ENCODE data around the gene ELMO1.

Gene ELMO1

GRCh38 chr7:37109843-37110242 is 338.8 kb downstream of the ELMO1 start:
- Mint-ChIP-seq H3K27me3 (no peaks in the 10 kb centered on the region), H3K9me3 (no peaks in the 10 kb centered on the region), H3K4me1 (ENCODE audit: low read depth in 2 of 2) (peaks cover 33 to 44% of the 10 kb centered on the region in 2 donors), H3K27ac (peak overlapping the region; percentile 8 to 76), H3K36me3 (ENCODE audit: insufficient read depth) (peaks cover 2% of the 10 kb centered on the region), H3K4me3 (no peak overlapping the region)
- DNase-seq, result no peak
- no peak for ATAC-seq (replicated peaks)

GRCh38 chr7:37109016-37109683 is 339.5 kb downstream of the ELMO1 start:
- peaks cover 34 to 46% of the 10 kb centered on the region in 2 donors for H3K4me1 Mint-ChIP-seq (ENCODE audit: low read depth in 2 of 2)
- H3K27me3 Mint-ChIP-seq, result no peaks in the 10 kb centered on the region
- no peak overlapping the region for H3K4me3 Mint-ChIP-seq
- ATAC-seq (replicated peaks), result no peak
- no peak for DNase-seq
- no peaks in the 10 kb centered on the region for H3K9me3 Mint-ChIP-seq
- H3K27ac Mint-ChIP-seq, result peak overlapping the region; percentile 8 to 76
- H3K36me3 Mint-ChIP-seq (ENCODE audit: insufficient read depth), result peaks cover 2% of the 10 kb centered on the region

- no peaks in the 10 kb centered on the region for H3K27me3 Mint-ChIP-seq
- DNase-seq (no peak), ATAC-seq (replicated peaks) (no peak)
- H3K4me1 Mint-ChIP-seq (ENCODE audit: low read depth in 2 of 2), result peaks cover 28 to 40% of the 10 kb centered on the region in 2 donors
- H3K27ac Mint-ChIP-seq, result peak overlapping the region in 1 of 2 donors; percentile 60
- peaks cover 2% of the 10 kb centered on the region for H3K36me3 Mint-ChIP-seq (ENCODE audit: insufficient read depth)
- no peak overlapping the region for H3K4me3 Mint-ChIP-seq
- no peaks in the 10 kb centered on the region for H3K9me3 Mint-ChIP-seq
These were observed 340.0 kb downstream of the ELMO1 start for GRCh38 chr7:37108615-37109014.

GRCh38 chr7:37107047-37107750 is 341.5 kb downstream of the ELMO1 start:
- no peak overlapping the region for H3K4me3 Mint-ChIP-seq
- no peaks in the 10 kb centered on the region for H3K9me3 Mint-ChIP-seq

GRCh38 chr7:37105762-37106161 is 342.9 kb downstream of the ELMO1 start:
- Mint-ChIP-seq H3K27me3 (no peaks in the 10 kb centered on the region), H3K36me3 (ENCODE audit: insufficient read depth) (peaks cover 2% of the 10 kb centered on the region), H3K4me1 (ENCODE audit: low read depth in 2 of 2) (peaks cover 32 to 45% of the 10 kb centered on the region in 2 donors), H3K27ac (peak overlapping the region; percentile 27 to 50), H3K9me3 (no peaks in the 10 kb centered on the region), H3K4me3 (no peak overlapping the region)
- no peak for ATAC-seq (replicated peaks)
- DNase-seq, result no peak

More at GRCh38 chr7:37107047-37107750, 341.5 kb downstream of the ELMO1 start:
- H3K27me3 Mint-ChIP-seq, result no peaks in the 10 kb centered on the region
- H3K27ac Mint-ChIP-seq, result peak overlapping the region in 1 of 2 donors; percentile 60
- DNase-seq, result no peak
- peaks cover 2% of the 10 kb centered on the region for H3K36me3 Mint-ChIP-seq (ENCODE audit: insufficient read depth)
- H3K4me1 Mint-ChIP-seq (ENCODE audit: low read depth in 2 of 2), result peaks cover 23 to 39% of the 10 kb centered on the region in 2 donors
- ATAC-seq (replicated peaks), result no peak

- peaks cover 38 to 51% of the 10 kb centered on the region in 2 donors for H3K4me1 Mint-ChIP-seq (ENCODE audit: low read depth in 2 of 2)
- H3K4me3 Mint-ChIP-seq, result no peak overlapping the region
- DNase-seq (no peak), ATAC-seq (replicated peaks) (no peak)
- H3K9me3 Mint-ChIP-seq, result no peaks in the 10 kb centered on the region
- peak overlapping the region; percentile 27 to 50 for H3K27ac Mint-ChIP-seq
- H3K36me3 Mint-ChIP-seq (ENCODE audit: insufficient read depth), result no peaks in the 10 kb centered on the region
- H3K27me3 Mint-ChIP-seq, result no peaks in the 10 kb centered on the region
These were observed 343.7 kb downstream of the ELMO1 start for GRCh38 chr7:37104822-37105518.

GRCh38 chr7:37102518-37103137 is 346.0 kb downstream of the ELMO1 start:
- H3K27ac Mint-ChIP-seq, result peak overlapping the region in 1 of 2 donors; percentile 51

GRCh38 chr7:37100735-37101331 is 347.8 kb downstream of the ELMO1 start:
- Mint-ChIP-seq H3K36me3 (ENCODE audit: insufficient read depth) (peaks cover 7% of the 10 kb centered on the region), H3K27me3 (no peaks in the 10 kb centered on the region), H3K27ac (peak overlapping the region; percentile 0 to 51), H3K9me3 (no peaks in the 10 kb centered on the region), H3K4me1 (ENCODE audit: low read depth in 2 of 2) (peaks cover 21 to 43% of the 10 kb centered on the region in 2 donors), H3K4me3 (peak overlapping the region in 1 of 2 donors; percentile 35)
- DNase-seq, result no peak
- ATAC-seq (replicated peaks), result peak; percentile 39

More at GRCh38 chr7:37102518-37103137, 346.0 kb downstream of the ELMO1 start:
- Mint-ChIP-seq H3K4me1 (ENCODE audit: low read depth in 2 of 2) (peaks cover 25 to 43% of the 10 kb centered on the region in 2 donors), H3K4me3 (no peak overlapping the region), H3K36me3 (ENCODE audit: insufficient read depth) (no peaks in the 10 kb centered on the region), H3K27me3 (no peaks in the 10 kb centered on the region), H3K9me3 (no peaks in the 10 kb centered on the region)
- no peak for ATAC-seq (replicated peaks)
- DNase-seq, result no peak

GRCh38 chr7:37098762-37099161 is 349.9 kb downstream of the ELMO1 start:
- H3K4me1 Mint-ChIP-seq (ENCODE audit: low read depth in 2 of 2), result peaks cover 20 to 44% of the 10 kb centered on the region in 2 donors
- peaks cover 24% of the 10 kb centered on the region for H3K36me3 Mint-ChIP-seq (ENCODE audit: insufficient read depth)

GRCh38 chr7:37097983-37098382 is 350.7 kb downstream of the ELMO1 start:
- DNase-seq, result no peak
- Mint-ChIP-seq H3K27ac (no peak overlapping the region), H3K27me3 (no peaks in the 10 kb centered on the region), H3K4me3 (no peak overlapping the region), H3K9me3 (no peaks in the 10 kb centered on the region), H3K4me1 (ENCODE audit: low read depth in 2 of 2) (peaks cover 20 to 44% of the 10 kb centered on the region in 2 donors), H3K36me3 (ENCODE audit: insufficient read depth) (peaks cover 24% of the 10 kb centered on the region)
- ATAC-seq (replicated peaks), result no peak

More at GRCh38 chr7:37098762-37099161, 349.9 kb downstream of the ELMO1 start:
- Mint-ChIP-seq H3K27me3 (no peaks in the 10 kb centered on the region), H3K9me3 (no peaks in the 10 kb centered on the region), H3K4me3 (no peak overlapping the region), H3K27ac (no peak overlapping the region)
- no peak for ATAC-seq (replicated peaks)
- DNase-seq, result no peak

- Mint-ChIP-seq H3K9me3 (no peaks in the 10 kb centered on the region), H3K36me3 (ENCODE audit: insufficient read depth) (peaks cover 24% of the 10 kb centered on the region), H3K27me3 (no peaks in the 10 kb centered on the region), H3K4me1 (ENCODE audit: low read depth in 2 of 2) (peaks cover 23 to 43% of the 10 kb centered on the region in 2 donors), H3K4me3 (no peak overlapping the region), H3K27ac (no peak overlapping the region)
- DNase-seq (no peak), ATAC-seq (replicated peaks) (no peak)
These were observed 351.4 kb downstream of the ELMO1 start for GRCh38 chr7:37097276-37097675.

GRCh38 chr7:37096341-37096740 is 352.3 kb downstream of the ELMO1 start:
- DNase-seq, result no peak
- ATAC-seq (replicated peaks), result no peak
- peaks cover 24% of the 10 kb centered on the region for H3K36me3 Mint-ChIP-seq (ENCODE audit: insufficient read depth)
- no peaks in the 10 kb centered on the region for H3K27me3 Mint-ChIP-seq
- H3K27ac Mint-ChIP-seq, result no peak overlapping the region
- peaks cover 16 to 34% of the 10 kb centered on the region in 2 donors for H3K4me1 Mint-ChIP-seq (ENCODE audit: low read depth in 2 of 2)
- H3K4me3 Mint-ChIP-seq, result no peak overlapping the region
- H3K9me3 Mint-ChIP-seq, result no peaks in the 10 kb centered on the region

- peaks cover 9 to 29% of the 10 kb centered on the region in 2 donors for H3K4me1 Mint-ChIP-seq (ENCODE audit: low read depth in 2 of 2)
- DNase-seq (no peak), ATAC-seq (replicated peaks) (no peak)
- H3K27ac Mint-ChIP-seq, result no peak overlapping the region
- no peaks in the 10 kb centered on the region for H3K27me3 Mint-ChIP-seq
- H3K9me3 Mint-ChIP-seq, result no peaks in the 10 kb centered on the region
- no peak overlapping the region for H3K4me3 Mint-ChIP-seq
- peaks cover 28% of the 10 kb centered on the region for H3K36me3 Mint-ChIP-seq (ENCODE audit: insufficient read depth)
These were observed 353.5 kb downstream of the ELMO1 start for GRCh38 chr7:37095122-37095521.

Measured in effector memory CD8-positive, alpha-beta T cell (primary cell).